ENCODE data around the gene HAUS3.

Gene HAUS3

GRCh38 chr4:2241410-2242353 lies at the start of gene HAUS3, which contains the start of gene POLN:
Gene HAUS3, minus strand, starts transcription at chr4:2242121. Its CDS starts 1,175 bp downstream, at chr4:2240946.
Gene POLN, minus strand, starts transcription at chr4:2242121. Its CDS starts 12,890 bp downstream, at chr4:2229231.
- peaks cover 4% of the 10 kb centered on the region for H3K36me3 ChIP-seq (ENCODE audit: insufficient read depth, low read length)
- peak within 1 kb of the TSS; percentile 75 for H2AFZ ChIP-seq (ENCODE audit: low read length, unreplicated experiment)
- no peak within 1 kb of the TSS; the same call in 1 of the 2 replicates for H3K27ac ChIP-seq (ENCODE audit: low read depth, low read length)
- H3K4me3 ChIP-seq (ENCODE audit: low read depth, low read length) = peak within 1 kb of the TSS; percentile 99
- peaks cover 30% of the 10 kb centered on the region for H3K4me1 ChIP-seq (ENCODE audit: control insufficient read depth, insufficient read depth, low read length, unreplicated experiment)
- no peaks in the 10 kb centered on the region for H3K27me3 ChIP-seq (ENCODE audit: insufficient read depth, low read length)
- peaks cover 49% of the 10 kb centered on the region for H3K79me2 ChIP-seq (ENCODE audit: control insufficient read depth, insufficient read depth, low read length, unreplicated experiment)

GRCh38 chr4:2290974-2291704 lies 49.2 kb upstream of the HAUS3 start:
- no peak overlapping the region for H3K4me3 ChIP-seq (ENCODE audit: low read depth, low read length)
- no peak overlapping the region for H2AFZ ChIP-seq (ENCODE audit: low read length, unreplicated experiment)
- no peak overlapping the region for H3K27ac ChIP-seq (ENCODE audit: low read depth, low read length)
- H3K36me3 ChIP-seq (ENCODE audit: insufficient read depth, low read length) = no peaks in the 10 kb centered on the region
- no peaks in the 10 kb centered on the region for H3K27me3 ChIP-seq (ENCODE audit: insufficient read depth, low read length)
- H3K79me2 ChIP-seq (ENCODE audit: control insufficient read depth, insufficient read depth, low read length, unreplicated experiment) = no peaks in the 10 kb centered on the region
- H3K4me1 ChIP-seq (ENCODE audit: control insufficient read depth, insufficient read depth, low read length, unreplicated experiment) = peaks cover under 1% of the 10 kb centered on the region

DNA sequence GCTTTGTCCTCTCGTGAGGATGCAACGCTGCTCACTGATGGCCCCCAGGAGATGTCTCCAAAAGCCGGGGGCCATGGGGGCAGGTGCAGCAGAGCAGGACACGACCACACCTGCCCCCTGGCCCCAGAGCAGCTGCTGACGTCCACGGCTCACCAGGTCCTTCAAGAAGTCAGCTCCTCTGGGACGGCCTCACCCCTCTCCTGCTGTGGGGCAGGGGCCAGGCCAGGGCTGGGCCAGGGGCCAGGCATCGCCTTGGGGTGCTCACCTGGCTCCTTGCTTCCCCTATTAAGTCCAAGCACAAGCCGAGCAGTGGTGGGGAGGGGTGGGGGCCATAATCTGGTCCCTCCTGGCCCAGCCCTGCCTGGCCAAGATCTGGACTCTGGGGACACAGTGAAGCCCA lies 48.6 kb upstream of the HAUS3 start:
- Histone ChIP-seq H3K27me3 (ENCODE audit: insufficient read depth, low read length) (no peaks in the 10 kb centered on the region), H3K27ac (ENCODE audit: low read depth, low read length) (no peak overlapping the region), H3K4me1 (ENCODE audit: control insufficient read depth, insufficient read depth, low read length, unreplicated experiment) (peaks cover 7% of the 10 kb centered on the region), H3K36me3 (ENCODE audit: insufficient read depth, low read length) (no peaks in the 10 kb centered on the region), H3K4me3 (ENCODE audit: low read depth, low read length) (no peak overlapping the region), H2AFZ (ENCODE audit: low read length, unreplicated experiment) (no peak overlapping the region), H3K79me2 (ENCODE audit: control insufficient read depth, insufficient read depth, low read length, unreplicated experiment) (no peaks in the 10 kb centered on the region)

DNA sequence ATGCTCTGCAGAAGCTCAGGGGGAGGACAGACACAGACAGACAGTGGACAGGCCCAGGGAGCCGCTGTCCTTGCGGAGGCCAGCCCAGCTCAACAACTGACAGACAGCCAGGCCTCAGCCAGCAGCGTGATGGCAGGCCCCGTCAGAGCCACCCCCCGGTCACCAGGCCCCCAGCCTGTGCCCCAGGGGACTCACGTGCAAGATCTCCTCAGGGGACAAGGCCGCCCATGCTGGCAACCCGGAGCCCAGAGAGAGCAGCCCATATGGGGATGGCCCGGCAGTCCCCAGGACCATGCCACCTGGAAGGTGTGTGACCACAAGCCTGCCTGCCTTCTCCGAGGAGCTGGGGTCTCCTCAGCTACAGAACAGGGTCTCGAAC lies 48.0 kb upstream of the HAUS3 start:
- no peak overlapping the region for H2AFZ ChIP-seq (ENCODE audit: low read length, unreplicated experiment)
- H3K4me1 ChIP-seq (ENCODE audit: control insufficient read depth, insufficient read depth, low read length, unreplicated experiment) = peaks cover 12% of the 10 kb centered on the region
- H3K4me3 ChIP-seq (ENCODE audit: low read depth, low read length) = no peak overlapping the region
- no peaks in the 10 kb centered on the region for H3K36me3 ChIP-seq (ENCODE audit: insufficient read depth, low read length)
- H3K27ac ChIP-seq (ENCODE audit: low read depth, low read length) = no peak overlapping the region
- no peaks in the 10 kb centered on the region for H3K27me3 ChIP-seq (ENCODE audit: insufficient read depth, low read length)
- H3K79me2 ChIP-seq (ENCODE audit: control insufficient read depth, insufficient read depth, low read length, unreplicated experiment) = no peaks in the 10 kb centered on the region

- H3K4me1 ChIP-seq (ENCODE audit: control insufficient read depth, insufficient read depth, low read length, unreplicated experiment) = peaks cover 14% of the 10 kb centered on the region
- H3K79me2 ChIP-seq (ENCODE audit: control insufficient read depth, insufficient read depth, low read length, unreplicated experiment) = no peaks in the 10 kb centered on the region
- no peak overlapping the region for H2AFZ ChIP-seq (ENCODE audit: low read length, unreplicated experiment)
- H3K27ac ChIP-seq (ENCODE audit: low read depth, low read length) = no peak overlapping the region
- no peak overlapping the region for H3K4me3 ChIP-seq (ENCODE audit: low read depth, low read length)
- H3K27me3 ChIP-seq (ENCODE audit: insufficient read depth, low read length) = no peaks in the 10 kb centered on the region
- no peaks in the 10 kb centered on the region for H3K36me3 ChIP-seq (ENCODE audit: insufficient read depth, low read length)
Measured at GRCh38 chr4:2289311-2289954, 47.5 kb upstream of the HAUS3 start.

DNA sequence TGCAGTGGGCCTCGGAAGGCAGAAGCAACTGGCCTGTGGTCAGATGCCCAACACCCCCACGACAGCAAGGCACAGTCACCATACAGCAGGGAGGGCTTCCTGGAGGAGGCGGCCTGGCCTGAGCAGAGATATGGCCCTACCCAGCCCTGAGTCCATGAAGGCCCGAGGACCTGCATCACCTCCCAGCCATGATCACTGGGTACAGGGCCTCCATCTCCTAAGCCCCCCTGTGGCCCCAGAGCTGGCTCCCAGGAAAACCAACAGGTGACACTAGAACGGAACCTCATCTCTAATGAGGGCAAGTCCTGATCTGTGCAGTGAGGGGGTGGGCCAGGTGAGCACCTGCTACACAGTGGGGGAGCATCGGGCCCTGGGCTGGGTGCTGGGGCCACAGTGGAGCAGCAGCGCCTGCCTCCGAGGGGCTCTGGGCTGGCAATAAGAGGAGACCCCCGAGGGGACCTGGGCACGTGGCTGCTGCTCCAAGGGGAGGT lies 46.2 kb upstream of the HAUS3 start:
- no peaks in the 10 kb centered on the region for H3K36me3 ChIP-seq (ENCODE audit: insufficient read depth, low read length)
- H3K27me3 ChIP-seq (ENCODE audit: insufficient read depth, low read length) = no peaks in the 10 kb centered on the region
- no peak overlapping the region for H2AFZ ChIP-seq (ENCODE audit: low read length, unreplicated experiment)
- H3K4me3 ChIP-seq (ENCODE audit: low read depth, low read length) = no peak overlapping the region
- H3K79me2 ChIP-seq (ENCODE audit: control insufficient read depth, insufficient read depth, low read length, unreplicated experiment) = no peaks in the 10 kb centered on the region
- peaks cover 14% of the 10 kb centered on the region for H3K4me1 ChIP-seq (ENCODE audit: control insufficient read depth, insufficient read depth, low read length, unreplicated experiment)
- no peak overlapping the region for H3K27ac ChIP-seq (ENCODE audit: low read depth, low read length)

GRCh38 chr4:2287594-2287915 lies 45.6 kb upstream of the HAUS3 start:
- Histone ChIP-seq H3K36me3 (ENCODE audit: insufficient read depth, low read length) (no peaks in the 10 kb centered on the region), H3K79me2 (ENCODE audit: control insufficient read depth, insufficient read depth, low read length, unreplicated experiment) (no peaks in the 10 kb centered on the region), H3K27ac (ENCODE audit: low read depth, low read length) (no peak overlapping the region), H3K27me3 (ENCODE audit: insufficient read depth, low read length) (no peaks in the 10 kb centered on the region), H2AFZ (ENCODE audit: low read length, unreplicated experiment) (no peak overlapping the region), H3K4me3 (ENCODE audit: low read depth, low read length) (no peak overlapping the region), H3K4me1 (ENCODE audit: control insufficient read depth, insufficient read depth, low read length, unreplicated experiment) (peaks cover 14% of the 10 kb centered on the region)

DNA sequence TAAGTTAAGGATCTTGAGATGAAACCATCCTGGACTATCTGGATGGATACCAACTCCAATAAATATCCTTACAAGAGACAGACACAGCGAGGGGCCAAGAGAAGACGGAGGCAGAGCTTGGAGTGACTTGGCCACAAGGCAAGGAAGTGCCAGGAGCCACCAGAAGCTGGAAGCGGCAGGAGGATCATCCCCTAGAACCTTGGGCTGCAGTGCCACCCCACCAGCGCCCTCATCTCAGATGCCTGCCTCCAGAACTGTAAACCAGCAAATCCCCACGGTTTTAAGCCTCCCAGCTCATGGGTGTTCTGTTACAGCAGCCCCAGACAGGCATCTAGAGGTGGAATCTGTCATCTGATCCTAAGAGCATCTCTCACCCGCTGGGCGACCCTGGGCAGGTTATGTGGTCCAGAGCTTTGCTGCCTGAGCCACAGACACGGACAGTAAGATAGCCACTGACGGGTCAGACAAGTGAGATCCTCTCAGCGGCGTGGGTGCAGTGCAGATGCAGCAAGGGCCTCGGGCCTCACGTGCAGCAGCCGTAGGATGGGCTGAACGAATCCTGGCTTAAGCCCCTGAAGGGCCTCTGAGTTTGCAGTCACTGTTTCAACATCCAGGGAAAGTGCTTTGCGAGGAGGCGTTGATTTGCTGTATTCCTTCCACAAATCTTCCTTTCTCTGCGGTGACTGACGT lies 45.1 kb upstream of the HAUS3 start:
- Histone ChIP-seq H3K27me3 (ENCODE audit: insufficient read depth, low read length) (no peaks in the 10 kb centered on the region), H3K4me3 (ENCODE audit: low read depth, low read length) (no peak overlapping the region), H2AFZ (ENCODE audit: low read length, unreplicated experiment) (no peak overlapping the region), H3K36me3 (ENCODE audit: insufficient read depth, low read length) (no peaks in the 10 kb centered on the region), H3K79me2 (ENCODE audit: control insufficient read depth, insufficient read depth, low read length, unreplicated experiment) (no peaks in the 10 kb centered on the region), H3K4me1 (ENCODE audit: control insufficient read depth, insufficient read depth, low read length, unreplicated experiment) (peaks cover 14% of the 10 kb centered on the region), H3K27ac (ENCODE audit: low read depth, low read length) (no peak overlapping the region)

- Histone ChIP-seq H2AFZ (ENCODE audit: low read length, unreplicated experiment) (no peak overlapping the region), H3K79me2 (ENCODE audit: control insufficient read depth, insufficient read depth, low read length, unreplicated experiment) (no peaks in the 10 kb centered on the region), H3K27me3 (ENCODE audit: insufficient read depth, low read length) (no peaks in the 10 kb centered on the region), H3K36me3 (ENCODE audit: insufficient read depth, low read length) (no peaks in the 10 kb centered on the region), H3K4me3 (ENCODE audit: low read depth, low read length) (no peak overlapping the region), H3K27ac (ENCODE audit: low read depth, low read length) (peak overlapping the region; percentile 58), H3K4me1 (ENCODE audit: control insufficient read depth, insufficient read depth, low read length, unreplicated experiment) (peaks cover 14% of the 10 kb centered on the region)
Measured at GRCh38 chr4:2285613-2286381, 43.9 kb upstream of the HAUS3 start.

All from ACC112 (cell line).